Neural progenitor cell (in vitro differentiated cells): ENCODE measurements around the gene SMCHD1. TPM values are rescaled to one million over a fixed set of nuclear protein-coding genes. Genes with fewer than 3 reads are reported as not detected.

ENCODE experiments used
- DNase-seq: peaks from one replicate; pipeline ENCODE4 v3.0.0-alpha.2; 2016; ENCODE audit warnings: low spot score
- H2AFZ ChIP-seq: fragments of 200-600 bp; sonication (generic); replicated peaks from 2 replicates; pipeline ENCODE4 v1.6.1; 2016; ENCODE audit warnings: antibody characterized with exemption
- H3F3A ChIP-seq: fragments of 200-600 bp; sonication (generic); 2 replicates; pipeline ENCODE4 v1.6.1; 2016; ENCODE audit warnings: antibody characterized with exemption, low read depth
- H3K27ac ChIP-seq: fragments of 200-600 bp; sonication (generic); 2 replicates; pipeline ENCODE4 v1.5.1; 2016; ENCODE audit warnings: mild to moderate bottlenecking
- H3K27me3 ChIP-seq: fragments of 200-600 bp; sonication (generic); 2 replicates; pipeline ENCODE4 v1.6.1; 2016; ENCODE audit warnings: mild to moderate bottlenecking, moderate library complexity
- H3K36me3 ChIP-seq: fragments of 200-600 bp; sonication (generic); 2 replicates; pipeline ENCODE4 v1.5.1; 2016
- H3K4me1 ChIP-seq: fragments of 200-600 bp; sonication (generic); 2 replicates; pipeline ENCODE4 v1.6.1; 2016; ENCODE audit warnings: mixed run types
- H3K4me2 ChIP-seq: fragments of 200-600 bp; sonication (generic); 2 replicates; pipeline ENCODE4 v1.6.1; 2016
- H3K4me3 ChIP-seq: fragments of 200-600 bp; sonication (generic); 2 replicates; pipeline ENCODE4 v1.5.1; 2016
- H3K79me2 ChIP-seq: fragments of 200-600 bp; sonication (generic); 2 replicates; pipeline ENCODE4 v1.6.1; 2016; ENCODE audit warnings: low read depth
- H3K9ac ChIP-seq: fragments of 200-600 bp; sonication (generic); 2 replicates; pipeline ENCODE4 v1.6.1; 2016
- H3K9me3 ChIP-seq: fragments of 200-600 bp; sonication (generic); 2 replicates; pipeline ENCODE4 v1.5.1; 2016; ENCODE audit warnings: low read depth
- H4K20me1 ChIP-seq: fragments of 200-600 bp; sonication (generic); 2 replicates; pipeline ENCODE4 v1.6.1; 2016; ENCODE audit warnings: low read depth
- H3K27ac Mint-ChIP-seq: 3 replicates; pipeline ENCODE4 v1.8.0; 2021; ENCODE audit warnings: mixed read lengths
- H3K27me3 Mint-ChIP-seq: 2 replicates; pipeline ENCODE4 v1.8.0; 2022; ENCODE audit warnings: low read depth, mild to moderate bottlenecking, inconsistent platforms, moderate library complexity, mixed read lengths; ENCODE audit not compliant: insufficient read depth
- H3K36me3 Mint-ChIP-seq: 3 replicates; pipeline ENCODE4 v1.8.0; 2021; ENCODE audit warnings: mixed read lengths
- H3K4me1 Mint-ChIP-seq: 3 replicates; pipeline ENCODE4 v1.8.0; 2021; ENCODE audit warnings: mixed read lengths
- H3K4me3 Mint-ChIP-seq: 3 replicates; pipeline ENCODE4 v1.8.0; 2021; ENCODE audit warnings: mild to moderate bottlenecking, moderate library complexity, mixed read lengths
- H3K9me3 Mint-ChIP-seq: 3 replicates; pipeline ENCODE4 v1.8.0; 2020; ENCODE audit warnings: mixed read lengths
- EZH2 ChIP-seq: fragments of 200-600 bp; sonication (generic); IDR thresholded peaks from 2 replicates; pipeline ENCODE4 v1.6.1; 2017; ENCODE audit warnings: antibody characterized with exemption, mild to moderate bottlenecking, moderate library complexity
- EZH2phosphoT487 ChIP-seq: fragments of 200-600 bp; sonication (generic); IDR thresholded peaks from 2 replicates; pipeline ENCODE4 v1.6.1; 2017; ENCODE audit warnings: antibody characterized with exemption
- total RNA-seq: library from RNA; depleted of rRNA; stranded (reverse); fragments of >200 nt; gene quantifications from 2 replicates; pipeline ENCODE4 v1.2.3, GENCODE V29; 2015; ENCODE audit warnings: low replicate concordance
- TF ChIP-seq, protein P1 (sequence below): fragments of 200-600 bp; sonication (generic); IDR thresholded peaks from 2 replicates; pipeline ENCODE4 v1.5.1; 2017; ENCODE audit warnings: antibody characterized with exemption, mild to moderate bottlenecking

The SMCHD1 gene
- total RNA-seq, 1 donor from 2014 or later = 127 TPM

DNA sequence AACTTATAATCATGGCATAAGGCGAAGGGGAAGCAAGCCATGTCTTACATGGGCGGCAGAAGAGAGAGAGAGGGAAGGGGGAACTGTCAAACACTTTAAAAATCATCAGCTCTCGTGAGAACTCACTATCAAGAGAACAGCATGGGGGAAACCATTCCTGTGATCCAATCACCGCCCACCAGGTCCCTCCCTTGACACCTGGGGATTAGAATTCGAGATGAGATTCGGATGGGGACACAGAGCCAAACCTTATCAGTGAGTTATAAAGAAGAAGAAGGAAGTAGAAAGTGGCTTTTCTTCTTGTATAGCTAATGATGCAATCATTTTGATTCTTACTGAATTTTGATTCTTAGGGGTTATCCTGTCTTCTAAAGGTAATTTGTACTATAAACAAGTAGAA is 51.4 kb downstream of the SMCHD1 start:
- Histone ChIP-seq H3K27me3 (no peaks in the 10 kb centered on the region), H3K4me2 (no peak overlapping the region), H3K27ac (peak overlapping the region; percentile 9), H2AFZ (no peak overlapping the region), H3K79me2 (no peaks in the 10 kb centered on the region), H3K4me3 (no peak overlapping the region), H3K9me3 (no peaks in the 10 kb centered on the region), H3K4me1 (no peaks in the 10 kb centered on the region), H3F3A (peaks cover 6% of the 10 kb centered on the region), H3K36me3 (peaks cover 25% of the 10 kb centered on the region), H3K9ac (no peak overlapping the region), H4K20me1 (no peaks in the 10 kb centered on the region)
- Mint-ChIP-seq H3K27ac (no peak overlapping the region), H3K4me3 (no peak overlapping the region), H3K36me3 (peaks cover 49% of the 10 kb centered on the region), H3K9me3 (peaks cover 2% of the 10 kb centered on the region), H3K4me1 (peaks cover 2% of the 10 kb centered on the region), H3K27me3 (no peaks in the 10 kb centered on the region)
- peak; percentile 5 for DNase-seq
- TF ChIP-seq, protein P1, sequence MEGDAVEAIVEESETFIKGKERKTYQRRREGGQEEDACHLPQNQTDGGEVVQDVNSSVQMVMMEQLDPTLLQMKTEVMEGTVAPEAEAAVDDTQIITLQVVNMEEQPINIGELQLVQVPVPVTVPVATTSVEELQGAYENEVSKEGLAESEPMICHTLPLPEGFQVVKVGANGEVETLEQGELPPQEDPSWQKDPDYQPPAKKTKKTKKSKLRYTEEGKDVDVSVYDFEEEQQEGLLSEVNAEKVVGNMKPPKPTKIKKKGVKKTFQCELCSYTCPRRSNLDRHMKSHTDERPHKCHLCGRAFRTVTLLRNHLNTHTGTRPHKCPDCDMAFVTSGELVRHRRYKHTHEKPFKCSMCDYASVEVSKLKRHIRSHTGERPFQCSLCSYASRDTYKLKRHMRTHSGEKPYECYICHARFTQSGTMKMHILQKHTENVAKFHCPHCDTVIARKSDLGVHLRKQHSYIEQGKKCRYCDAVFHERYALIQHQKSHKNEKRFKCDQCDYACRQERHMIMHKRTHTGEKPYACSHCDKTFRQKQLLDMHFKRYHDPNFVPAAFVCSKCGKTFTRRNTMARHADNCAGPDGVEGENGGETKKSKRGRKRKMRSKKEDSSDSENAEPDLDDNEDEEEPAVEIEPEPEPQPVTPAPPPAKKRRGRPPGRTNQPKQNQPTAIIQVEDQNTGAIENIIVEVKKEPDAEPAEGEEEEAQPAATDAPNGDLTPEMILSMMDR = no peak
- TF ChIP-seq EZH2phosphoT487 (no peak), EZH2 (no peak)

DNA sequence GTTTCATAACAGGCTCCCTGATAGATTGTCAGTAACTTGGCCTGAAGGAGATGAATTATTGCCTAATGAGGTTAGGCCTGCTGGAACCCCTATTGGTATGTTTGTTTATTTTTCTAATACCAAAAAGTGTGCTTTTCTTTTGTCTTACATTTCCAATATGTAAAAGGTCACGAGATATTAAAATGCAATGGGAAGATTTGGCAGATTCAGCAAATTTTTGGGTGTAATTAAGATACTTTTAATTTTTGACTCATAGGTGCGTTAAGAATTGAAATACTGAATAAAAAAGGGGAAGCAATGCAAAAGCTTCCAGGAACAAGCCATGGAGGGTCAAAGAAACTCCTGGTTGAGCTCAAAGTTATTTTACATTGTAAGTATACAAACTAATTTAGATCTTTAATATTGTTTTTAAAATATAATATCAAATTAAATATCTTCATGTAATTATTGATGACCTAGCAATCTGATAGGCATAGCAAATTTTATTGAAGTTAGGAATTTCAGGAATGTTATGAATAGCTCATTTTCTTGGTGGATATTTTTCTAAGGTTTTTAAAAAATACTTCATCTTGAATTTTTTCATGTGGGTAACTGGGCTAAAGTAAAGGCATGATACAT is 52.1 kb downstream of the SMCHD1 start:
- Histone ChIP-seq H3K4me2 (no peak overlapping the region), H3K9ac (no peak overlapping the region), H3K36me3 (peaks cover 33% of the 10 kb centered on the region), H3F3A (peaks cover 5% of the 10 kb centered on the region), H3K4me3 (no peak overlapping the region), H3K27me3 (no peaks in the 10 kb centered on the region), H2AFZ (no peak overlapping the region), H3K9me3 (no peaks in the 10 kb centered on the region), H3K27ac (no peak overlapping the region), H4K20me1 (no peaks in the 10 kb centered on the region), H3K79me2 (no peaks in the 10 kb centered on the region), H3K4me1 (no peaks in the 10 kb centered on the region)
- H3K36me3 Mint-ChIP-seq = peaks cover 53% of the 10 kb centered on the region
- peaks cover 2% of the 10 kb centered on the region for H3K4me1 Mint-ChIP-seq
- H3K27ac Mint-ChIP-seq = no peak overlapping the region
- TF ChIP-seq, protein P1 = no peak
- TF ChIP-seq EZH2 (no peak), EZH2phosphoT487 (no peak)
- H3K4me3 Mint-ChIP-seq = no peak overlapping the region
- DNase-seq = no peak
- H3K9me3 Mint-ChIP-seq = peaks cover 2% of the 10 kb centered on the region
- H3K27me3 Mint-ChIP-seq = no peaks in the 10 kb centered on the region

DNA sequence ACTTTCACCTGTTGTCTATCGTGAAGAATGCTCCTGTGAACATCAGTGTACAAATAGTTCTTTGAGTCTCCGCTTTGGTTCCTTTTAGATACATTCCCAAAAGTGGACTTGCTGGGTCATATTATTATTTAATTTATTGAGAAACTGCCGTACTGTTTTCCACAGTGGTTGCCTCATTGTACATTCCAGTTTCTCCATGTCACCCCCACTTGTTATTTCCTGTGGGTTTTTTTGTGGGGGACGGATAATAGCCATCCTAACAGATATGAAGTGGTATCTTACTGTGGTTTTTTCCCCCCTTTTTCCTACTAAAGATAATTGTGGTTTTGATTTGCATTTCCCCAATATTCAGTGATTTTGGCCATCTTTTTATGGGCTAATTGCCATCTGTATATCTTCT is 53.8 kb downstream of the SMCHD1 start:
- Histone ChIP-seq H3K36me3 (peaks cover 39% of the 10 kb centered on the region), H3K27ac (no peak overlapping the region), H4K20me1 (no peaks in the 10 kb centered on the region), H3K79me2 (peaks cover 8% of the 10 kb centered on the region), H3F3A (no peaks in the 10 kb centered on the region), H3K27me3 (no peaks in the 10 kb centered on the region), H3K4me3 (no peak overlapping the region), H3K4me1 (peaks cover 6% of the 10 kb centered on the region), H3K4me2 (no peak overlapping the region), H3K9ac (no peak overlapping the region), H2AFZ (no peak overlapping the region), H3K9me3 (no peaks in the 10 kb centered on the region)
- Mint-ChIP-seq H3K27ac (no peak overlapping the region), H3K36me3 (peaks cover 60% of the 10 kb centered on the region), H3K9me3 (peaks cover 2% of the 10 kb centered on the region), H3K4me3 (no peak overlapping the region), H3K27me3 (no peaks in the 10 kb centered on the region), H3K4me1 (peaks cover 2% of the 10 kb centered on the region)
- no peak for DNase-seq
- TF ChIP-seq EZH2phosphoT487 (no peak), EZH2 (no peak)
- TF ChIP-seq, protein P1 = no peak
